HepG2 (cell line): Measurements from ENCODE around the gene COQ8A. TPM values are rescaled to one million over a fixed set of nuclear protein-coding genes. Genes with fewer than 3 reads are reported as not detected.

Experiments
- ARHGAP35 ChIP-seq: sonication (generic); formaldehyde crosslinking; IDR thresholded peaks from 2 replicates; pipeline ENCODE4 v1.9.0; 2022; ENCODE audit warnings: mild to moderate bottlenecking, inconsistent platforms, moderate library complexity, missing genetic modification reagents, borderline replicate concordance
- EP300 ChIP-seq, 3 experiments: sonication (generic) in 1 of 3; formaldehyde crosslinking in 1 of 3; IDR thresholded peaks; 2 replicates each; pipeline versions ENCODE4 v1.5.1 to v1.6.1; 2011 to 2020; ENCODE audit warnings: low read depth in 2 of 3, low read length in 2 of 3, borderline replicate concordance in 1 of 3, improper control_type of control experiment in 1 of 3, mild to moderate bottlenecking in 1 of 3, missing genetic modification reagents in 1 of 3, moderate library complexity in 1 of 3
- FOSL1 ChIP-seq: sonication (generic); formaldehyde crosslinking; IDR thresholded peaks from 2 replicates; pipeline ENCODE4 v1.9.0; 2021; ENCODE audit warnings: missing genetic modification reagents, borderline replicate concordance
- MZF1 ChIP-seq: sonication (generic); formaldehyde crosslinking; IDR thresholded peaks from 2 replicates; pipeline ENCODE4 v1.8.1; 2023; ENCODE audit warnings: mild to moderate bottlenecking, missing genetic modification reagents, borderline replicate concordance
- NKX3-1 ChIP-seq: sonication (generic); formaldehyde crosslinking; IDR thresholded peaks from 2 replicates; pipeline ENCODE4 v1.5.0; 2020; ENCODE audit warnings: missing genetic modification reagents
- NONO ChIP-seq, 2 experiments: fragments of 450-650 bp in 1 of 2; sonication (generic) in 1 of 2; formaldehyde crosslinking in 1 of 2; IDR thresholded peaks in 1 of 2; conservative IDR thresholded peaks in 1 of 2; 2 replicates each; pipeline versions ENCODE4 v1.6.1 to v1.8.0; 2017 to 2022; ENCODE audit warnings: mild to moderate bottlenecking in 1 of 2, missing genetic modification reagents in 1 of 2, moderate library complexity in 1 of 2
- NRL ChIP-seq: sonication (generic); formaldehyde crosslinking; IDR thresholded peaks from 2 replicates; pipeline ENCODE4 v1.5.0; 2020; ENCODE audit warnings: missing genetic modification reagents, mild to moderate bottlenecking, moderate library complexity, borderline replicate concordance
- POLR2G ChIP-seq: fragments of 200-400 bp; formaldehyde crosslinking; IDR thresholded peaks from 2 replicates; pipeline ENCODE4 v1.6.1; 2018; ENCODE audit warnings: mild to moderate bottlenecking, low read depth, low read length, moderate library complexity
- PPARG ChIP-seq: conservative IDR thresholded peaks from 2 replicates; pipeline ENCODE4 v1.6.1; 2016; ENCODE audit warnings: missing biosample characterization, missing genetic modification reagents
- SP140L ChIP-seq: sonication (generic); formaldehyde crosslinking; IDR thresholded peaks from 2 replicates; pipeline ENCODE4 v1.4.0; 2020; ENCODE audit warnings: missing genetic modification reagents, borderline replicate concordance
- TCF7 ChIP-seq: sonication (generic); IDR thresholded peaks from 2 replicates; pipeline ENCODE4 v1.6.1; 2016; ENCODE audit warnings: antibody characterized with exemption, low read depth
- TP53 ChIP-seq: sonication (generic); formaldehyde crosslinking; conservative IDR thresholded peaks from 2 replicates; pipeline ENCODE4 v1.4.0; 2020; ENCODE audit warnings: missing genetic modification reagents
- YEATS4 ChIP-seq: sonication (generic); formaldehyde crosslinking; IDR thresholded peaks from 2 replicates; pipeline ENCODE4 v1.4.0; 2020; ENCODE audit warnings: missing genetic modification reagents, borderline replicate concordance
- ZMAT3 ChIP-seq: sonication (generic); formaldehyde crosslinking; conservative IDR thresholded peaks from 2 replicates; pipeline ENCODE4 v1.7.0; 2021; ENCODE audit warnings: missing genetic modification reagents
- ZNF207 ChIP-seq: fragments of 450-650 bp; IDR thresholded peaks from 2 replicates; pipeline ENCODE4 v1.6.1; 2016; ENCODE audit warnings: antibody characterized with exemption, borderline replicate concordance
- ZNF577 ChIP-seq: sonication (generic); formaldehyde crosslinking; IDR thresholded peaks from 2 replicates; pipeline ENCODE4 v1.4.0; 2020; ENCODE audit warnings: mild to moderate bottlenecking, low read depth, missing genetic modification reagents, borderline replicate concordance
- ZNF607 ChIP-seq: sonication (generic); formaldehyde crosslinking; IDR thresholded peaks from 2 replicates; pipeline ENCODE4 v1.5.1; 2020; ENCODE audit warnings: missing genetic modification reagents, mild to moderate bottlenecking, borderline replicate concordance
- ZNF746 ChIP-seq: sonication (generic); formaldehyde crosslinking; IDR thresholded peaks from 2 replicates; pipeline ENCODE4 v1.8.0; 2022; ENCODE audit warnings: mild to moderate bottlenecking, missing genetic modification reagents
- ZNF839 ChIP-seq: sonication (generic); formaldehyde crosslinking; IDR thresholded peaks from 2 replicates; pipeline ENCODE4 v1.4.0; 2020; ENCODE audit warnings: missing genetic modification reagents, mild to moderate bottlenecking, borderline replicate concordance
- polyA plus RNA-seq, 8 experiments: library from polyadenylated mRNA; depleted of rRNA in 3 of 8; stranded (reverse) in 7 of 8; unstranded in 1 of 8; fragments of >200 nt; fragmentation: Illumina TruSeq in 4 of 8; extraction: Trizol in 4 of 8; gene quantifications; 2 replicates each; pipeline versions ENCODE4 v1.2.1 to v1.2.3, GENCODE V29; 2011 to 2016; ENCODE audit warnings: low read depth in 4 of 8, missing spikeins in 1 of 8, mixed read lengths in 1 of 8; ENCODE audit not compliant: insufficient read depth in 1 of 8
- total RNA-seq, 5 experiments: library from RNA; depleted of rRNA; stranded (reverse); fragments of >200 nt; fragmentation: Illumina TruSeq; extraction: Trizol; gene quantifications; 2 replicates each; pipeline ENCODE4 v1.2.3, GENCODE V29; 2016; ENCODE audit warnings: low read depth in 1 of 5
- TF ChIP-seq, protein P1 (sequence below): sonication (generic); formaldehyde crosslinking; IDR thresholded peaks from 2 replicates; pipeline ENCODE4 v1.4.0; 2020; ENCODE audit warnings: mild to moderate bottlenecking, missing genetic modification reagents
- TF ChIP-seq, protein P2 (sequence below): sonication (generic); formaldehyde crosslinking; conservative IDR thresholded peaks from 2 replicates; pipeline ENCODE4 v1.8.0; 2022; ENCODE audit warnings: low read depth, missing genetic modification reagents
- TF ChIP-seq, protein P3 (sequence below): sonication (generic); formaldehyde crosslinking; conservative IDR thresholded peaks from 2 replicates; pipeline ENCODE4 v1.5.0; 2020; ENCODE audit warnings: missing genetic modification reagents
- TF ChIP-seq, protein P4 (sequence below): sonication (generic); formaldehyde crosslinking; IDR thresholded peaks from 2 replicates; pipeline ENCODE4 v1.9.0; 2021; ENCODE audit warnings: missing genetic modification reagents, borderline replicate concordance

COQ8A gene
- total and polyA plus RNA-seq, 2 of the 13 experiments (the other 11 are each of a cell fraction or from before 2014, with no cell fraction given): 60.4 to 88.7 TPM

DNA sequence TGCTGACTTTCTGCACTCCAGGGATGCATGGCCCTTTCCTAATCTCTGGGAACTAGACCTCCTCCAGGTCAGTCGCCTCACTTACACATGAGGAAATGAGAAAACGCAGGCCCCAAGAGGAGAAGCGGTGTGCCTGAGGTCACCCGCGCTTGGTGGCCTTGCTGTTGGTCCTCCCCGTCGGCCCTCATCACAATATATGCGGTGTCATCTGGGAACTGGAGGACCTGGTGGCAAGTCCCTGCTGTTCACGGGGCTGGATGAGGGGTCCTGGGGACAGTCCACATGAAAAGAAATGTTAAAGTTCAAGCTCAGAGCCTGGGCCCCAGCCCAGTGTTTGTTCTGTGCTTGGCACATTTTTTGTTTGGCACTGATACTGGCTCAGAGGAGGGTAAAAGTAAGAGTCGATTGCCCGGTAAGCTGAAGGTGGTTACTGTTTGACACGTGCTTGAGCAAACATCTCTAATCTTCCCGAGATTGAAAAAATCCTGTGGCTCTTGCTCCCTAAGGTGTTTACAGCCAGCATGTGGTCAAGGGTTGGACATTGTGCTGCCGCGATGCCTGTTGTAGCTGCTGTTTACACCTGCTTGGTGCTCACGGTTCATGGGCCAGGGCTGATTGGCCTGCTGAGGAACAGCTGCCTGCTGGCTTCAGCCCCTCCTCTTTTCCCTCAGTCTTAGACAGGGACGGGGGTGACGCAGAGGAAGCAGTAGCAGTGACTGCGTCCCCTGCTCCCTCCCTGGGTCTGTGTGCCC is 5.2 kb downstream of the COQ8A start (continued):
- peak; percentile 36 for TF ChIP-seq ZNF746
- TF ChIP-seq NKX3-1 (CRISPR knock-in tag): no peak
- TF ChIP-seq, protein P1, sequence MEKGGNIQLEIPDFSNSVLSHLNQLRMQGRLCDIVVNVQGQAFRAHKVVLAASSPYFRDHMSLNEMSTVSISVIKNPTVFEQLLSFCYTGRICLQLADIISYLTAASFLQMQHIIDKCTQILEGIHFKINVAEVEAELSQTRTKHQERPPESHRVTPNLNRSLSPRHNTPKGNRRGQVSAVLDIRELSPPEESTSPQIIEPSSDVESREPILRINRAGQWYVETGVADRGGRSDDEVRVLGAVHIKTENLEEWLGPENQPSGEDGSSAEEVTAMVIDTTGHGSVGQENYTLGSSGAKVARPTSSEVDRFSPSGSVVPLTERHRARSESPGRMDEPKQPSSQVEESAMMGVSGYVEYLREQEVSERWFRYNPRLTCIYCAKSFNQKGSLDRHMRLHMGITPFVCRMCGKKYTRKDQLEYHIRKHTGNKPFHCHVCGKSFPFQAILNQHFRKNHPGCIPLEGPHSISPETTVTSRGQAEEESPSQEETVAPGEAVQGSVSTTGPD: peak; percentile 75
- no peak; the same call in 1 of the 2 replicates for TF ChIP-seq PPARG (CRISPR knock-in tag)
- TF ChIP-seq ARHGAP35: peak; percentile 21; the same call in 1 of the 2 replicates
- peak; percentile 70 for TF ChIP-seq POLR2G
- no peak for TF ChIP-seq SP140L (CRISPR knock-in tag)
- no peak; the same call in 1 of the 2 replicates for TF ChIP-seq ZMAT3
- TF ChIP-seq, protein P2, sequence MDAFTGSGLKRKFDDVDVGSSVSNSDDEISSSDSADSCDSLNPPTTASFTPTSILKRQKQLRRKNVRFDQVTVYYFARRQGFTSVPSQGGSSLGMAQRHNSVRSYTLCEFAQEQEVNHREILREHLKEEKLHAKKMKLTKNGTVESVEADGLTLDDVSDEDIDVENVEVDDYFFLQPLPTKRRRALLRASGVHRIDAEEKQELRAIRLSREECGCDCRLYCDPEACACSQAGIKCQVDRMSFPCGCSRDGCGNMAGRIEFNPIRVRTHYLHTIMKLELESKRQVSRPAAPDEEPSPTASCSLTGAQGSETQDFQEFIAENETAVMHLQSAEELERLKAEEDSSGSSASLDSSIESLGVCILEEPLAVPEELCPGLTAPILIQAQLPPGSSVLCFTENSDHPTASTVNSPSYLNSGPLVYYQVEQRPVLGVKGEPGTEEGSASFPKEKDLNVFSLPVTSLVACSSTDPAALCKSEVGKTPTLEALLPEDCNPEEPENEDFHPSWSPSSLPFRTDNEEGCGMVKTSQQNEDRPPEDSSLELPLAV (CRISPR knock-in tag): no peak
- TF ChIP-seq YEATS4: no peak; the same call in 1 of the 2 replicates
- TF ChIP-seq, protein P3, sequence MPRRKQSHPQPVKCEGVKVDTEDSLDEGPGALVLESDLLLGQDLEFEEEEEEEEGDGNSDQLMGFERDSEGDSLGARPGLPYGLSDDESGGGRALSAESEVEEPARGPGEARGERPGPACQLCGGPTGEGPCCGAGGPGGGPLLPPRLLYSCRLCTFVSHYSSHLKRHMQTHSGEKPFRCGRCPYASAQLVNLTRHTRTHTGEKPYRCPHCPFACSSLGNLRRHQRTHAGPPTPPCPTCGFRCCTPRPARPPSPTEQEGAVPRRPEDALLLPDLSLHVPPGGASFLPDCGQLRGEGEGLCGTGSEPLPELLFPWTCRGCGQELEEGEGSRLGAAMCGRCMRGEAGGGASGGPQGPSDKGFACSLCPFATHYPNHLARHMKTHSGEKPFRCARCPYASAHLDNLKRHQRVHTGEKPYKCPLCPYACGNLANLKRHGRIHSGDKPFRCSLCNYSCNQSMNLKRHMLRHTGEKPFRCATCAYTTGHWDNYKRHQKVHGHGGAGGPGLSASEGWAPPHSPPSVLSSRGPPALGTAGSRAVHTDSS (CRISPR knock-in tag): no peak
- peak; percentile 12; the same call in 1 of the 2 replicates for TF ChIP-seq TCF7
- TF ChIP-seq EP300 (IDR thresholded peaks at IDR 0.05; ENCODE audit: low read depth in 2 of 2, low read length in 2 of 2): no peak; a peak in 1 of 4 replicates
- no peak for TF ChIP-seq EP300 (CRISPR knock-in tag; IDR thresholded peaks at IDR 0.05; ENCODE audit: borderline replicate concordance)
- no peak for TF ChIP-seq FOSL1
- no peak for TF ChIP-seq TP53 (CRISPR knock-in tag)
- no peak; the same call in 1 of the 2 replicates for TF ChIP-seq ZNF607 (CRISPR knock-in tag)
- TF ChIP-seq NONO (IDR thresholded peaks at IDR 0.05): no peak
- TF ChIP-seq NONO (CRISPR knock-in tag; conservative IDR thresholded peaks at IDR 0.05): peak; percentile 66; the same call in 1 of the 2 replicates
- no peak for TF ChIP-seq ZNF207
- TF ChIP-seq MZF1 (CRISPR knock-in tag): no peak
- no peak for TF ChIP-seq ZNF839
- no peak for TF ChIP-seq ZNF577 (CRISPR knock-in tag)
- TF ChIP-seq, protein P4, sequence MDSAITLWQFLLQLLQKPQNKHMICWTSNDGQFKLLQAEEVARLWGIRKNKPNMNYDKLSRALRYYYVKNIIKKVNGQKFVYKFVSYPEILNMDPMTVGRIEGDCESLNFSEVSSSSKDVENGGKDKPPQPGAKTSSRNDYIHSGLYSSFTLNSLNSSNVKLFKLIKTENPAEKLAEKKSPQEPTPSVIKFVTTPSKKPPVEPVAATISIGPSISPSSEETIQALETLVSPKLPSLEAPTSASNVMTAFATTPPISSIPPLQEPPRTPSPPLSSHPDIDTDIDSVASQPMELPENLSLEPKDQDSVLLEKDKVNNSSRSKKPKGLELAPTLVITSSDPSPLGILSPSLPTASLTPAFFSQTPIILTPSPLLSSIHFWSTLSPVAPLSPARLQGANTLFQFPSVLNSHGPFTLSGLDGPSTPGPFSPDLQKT (CRISPR knock-in tag): no peak
- TF ChIP-seq NRL: 0 out of 2 replicates have a peak, but pooled peaks have one; percentile 58
